Stimulated activated effector memory CD8-positive, alpha-beta T cell treated with anti-CD3 and anti-CD28 coated beads, Interleukin-12 subunit alpha, Interleukin-12 subunit beta, amount 100 ng/mL, for 72 hours (primary cell): ENCODE data around the gene GPR137B.

Experiments used
- ATAC-seq: fragments of 150-1000 bp; cut with Tn5 transposase; 2 replicates; pipeline ENCODE4 v1.10.0; 2021
- DNase-seq, 2 donors: peaks; one replicate each; pipeline ENCODE4 v3.0.0; 2021 to 2022; ENCODE audit warnings: low spot score in 2 of 2
- H3K27ac Mint-ChIP-seq: one replicate; pipeline ENCODE4 v1.8.0; 2022; ENCODE audit warnings: mild to moderate bottlenecking, mixed read lengths
- H3K36me3 Mint-ChIP-seq: one replicate; pipeline ENCODE4 v1.8.0; 2022; ENCODE audit warnings: mild to moderate bottlenecking, mixed read lengths
- H3K4me1 Mint-ChIP-seq: one replicate; pipeline ENCODE4 v1.8.0; 2022; ENCODE audit warnings: mixed read lengths
- H3K4me3 Mint-ChIP-seq: one replicate; pipeline ENCODE4 v1.8.0; 2022; ENCODE audit warnings: mild to moderate bottlenecking, mixed read lengths
- H3K9me3 Mint-ChIP-seq: one replicate; pipeline ENCODE4 v1.8.0; 2022; ENCODE audit warnings: mixed read lengths

The GPR137B gene

GRCh38 chr1:236209713-236210112 is 67.4 kb downstream of the GPR137B start:
- H3K36me3 Mint-ChIP-seq = peaks cover 48% of the 10 kb centered on the region
- H3K4me1 Mint-ChIP-seq = no peaks in the 10 kb centered on the region
- H3K27ac Mint-ChIP-seq = no peak overlapping the region
- no peak for DNase-seq
- no peaks in the 10 kb centered on the region for H3K9me3 Mint-ChIP-seq
- ATAC-seq = no peak
- no peak overlapping the region for H3K4me3 Mint-ChIP-seq

GRCh38 chr1:236211815-236212214 is 69.5 kb downstream of the GPR137B start:
- no peaks in the 10 kb centered on the region for H3K9me3 Mint-ChIP-seq
- H3K4me1 Mint-ChIP-seq = no peaks in the 10 kb centered on the region
- DNase-seq = no peak
- H3K4me3 Mint-ChIP-seq = no peak overlapping the region
- H3K36me3 Mint-ChIP-seq = peaks cover 48% of the 10 kb centered on the region
- no peak for ATAC-seq
- no peak overlapping the region for H3K27ac Mint-ChIP-seq

- Mint-ChIP-seq H3K9me3 (no peaks in the 10 kb centered on the region), H3K4me3 (no peak overlapping the region), H3K4me1 (no peaks in the 10 kb centered on the region), H3K27ac (no peak overlapping the region), H3K36me3 (peaks cover 57% of the 10 kb centered on the region)
- DNase-seq (no peak), ATAC-seq (no peak)
Observed at GRCh38 chr1:236213534-236213933, 71.2 kb downstream of the GPR137B start.

- no peaks in the 10 kb centered on the region for H3K4me1 Mint-ChIP-seq
- no peak overlapping the region for H3K27ac Mint-ChIP-seq
- H3K9me3 Mint-ChIP-seq = no peaks in the 10 kb centered on the region
- no peak for DNase-seq
- peak; percentile 92 for ATAC-seq
- no peak overlapping the region for H3K4me3 Mint-ChIP-seq
- peaks cover 49% of the 10 kb centered on the region for H3K36me3 Mint-ChIP-seq
Observed at GRCh38 chr1:236214761-236215160, 72.4 kb downstream of the GPR137B start.

GRCh38 chr1:236220473-236220872 is 78.1 kb downstream of the GPR137B start:
- Mint-ChIP-seq H3K36me3 (peaks cover 65% of the 10 kb centered on the region), H3K4me3 (no peak overlapping the region), H3K4me1 (no peaks in the 10 kb centered on the region), H3K27ac (no peak overlapping the region), H3K9me3 (no peaks in the 10 kb centered on the region)
- DNase-seq (no peak), ATAC-seq (no peak)

GRCh38 chr1:236222632-236223031 is 80.3 kb downstream of the GPR137B start:
- DNase-seq (no peak), ATAC-seq (no peak)
- Mint-ChIP-seq H3K4me1 (no peaks in the 10 kb centered on the region), H3K36me3 (peaks cover 62% of the 10 kb centered on the region), H3K27ac (no peak overlapping the region), H3K9me3 (no peaks in the 10 kb centered on the region), H3K4me3 (no peak overlapping the region)

GRCh38 chr1:236228411-236228810 is 86.1 kb downstream of the GPR137B start:
- DNase-seq = no peak
- Mint-ChIP-seq H3K4me1 (no peaks in the 10 kb centered on the region), H3K36me3 (peaks cover 33% of the 10 kb centered on the region), H3K4me3 (no peak overlapping the region), H3K9me3 (no peaks in the 10 kb centered on the region), H3K27ac (no peak overlapping the region)
- no peak for ATAC-seq

GRCh38 chr1:236235116-236235515 is 92.8 kb downstream of the GPR137B start:
- DNase-seq = no peak
- peaks cover 45% of the 10 kb centered on the region for H3K36me3 Mint-ChIP-seq
- H3K4me1 Mint-ChIP-seq = no peaks in the 10 kb centered on the region
- ATAC-seq = no peak
- no peak overlapping the region for H3K4me3 Mint-ChIP-seq
- H3K27ac Mint-ChIP-seq = no peak overlapping the region
- H3K9me3 Mint-ChIP-seq = no peaks in the 10 kb centered on the region

GRCh38 chr1:236239092-236239585 is 96.8 kb downstream of the GPR137B start:
- Mint-ChIP-seq H3K27ac (no peak overlapping the region), H3K9me3 (no peaks in the 10 kb centered on the region), H3K36me3 (peaks cover 55% of the 10 kb centered on the region), H3K4me1 (no peaks in the 10 kb centered on the region), H3K4me3 (no peak overlapping the region)
- ATAC-seq (no peak), DNase-seq (no peak)

GRCh38 chr1:236240675-236241074 is 98.3 kb downstream of the GPR137B start:
- ATAC-seq (no peak), DNase-seq (no peak)
- Mint-ChIP-seq H3K4me3 (no peak overlapping the region), H3K4me1 (no peaks in the 10 kb centered on the region), H3K36me3 (peaks cover 45% of the 10 kb centered on the region), H3K9me3 (no peaks in the 10 kb centered on the region), H3K27ac (no peak overlapping the region)

- no peaks in the 10 kb centered on the region for H3K9me3 Mint-ChIP-seq
- ATAC-seq = no peak
- H3K27ac Mint-ChIP-seq = no peak overlapping the region
- no peak for DNase-seq
- H3K4me3 Mint-ChIP-seq = no peak overlapping the region
- H3K36me3 Mint-ChIP-seq = peaks cover 32% of the 10 kb centered on the region
- H3K4me1 Mint-ChIP-seq = no peaks in the 10 kb centered on the region
Observed at GRCh38 chr1:236242568-236242967, 100.2 kb downstream of the GPR137B start.

GRCh38 chr1:236247286-236247685 is 104.9 kb downstream of the GPR137B start:
- Mint-ChIP-seq H3K27ac (no peak overlapping the region), H3K9me3 (no peaks in the 10 kb centered on the region), H3K4me3 (no peak overlapping the region)

GRCh38 chr1:236251587-236251986 is 109.2 kb downstream of the GPR137B start:
- H3K9me3 Mint-ChIP-seq = no peaks in the 10 kb centered on the region
- H3K4me3 Mint-ChIP-seq = no peak overlapping the region
- ATAC-seq = no peak
- H3K27ac Mint-ChIP-seq = no peak overlapping the region
- no peak for DNase-seq
- H3K4me1 Mint-ChIP-seq = peaks cover 7% of the 10 kb centered on the region
- peaks cover 12% of the 10 kb centered on the region for H3K36me3 Mint-ChIP-seq

More at GRCh38 chr1:236247286-236247685, 104.9 kb downstream of the GPR137B start:
- H3K36me3 Mint-ChIP-seq = peaks cover 21% of the 10 kb centered on the region
- no peak for ATAC-seq
- no peaks in the 10 kb centered on the region for H3K4me1 Mint-ChIP-seq
- no peak for DNase-seq

- Mint-ChIP-seq H3K9me3 (peaks cover 8% of the 10 kb centered on the region), H3K4me1 (peaks cover 7% of the 10 kb centered on the region), H3K4me3 (no peak overlapping the region), H3K36me3 (peaks cover 11% of the 10 kb centered on the region), H3K27ac (no peak overlapping the region)
- no peak for ATAC-seq
- no peak for DNase-seq
Observed at GRCh38 chr1:236253119-236253518, 110.8 kb downstream of the GPR137B start.

- H3K4me3 Mint-ChIP-seq = no peak overlapping the region
- no peak overlapping the region for H3K27ac Mint-ChIP-seq
- ATAC-seq = no peak
- peaks cover 10% of the 10 kb centered on the region for H3K4me1 Mint-ChIP-seq
- H3K36me3 Mint-ChIP-seq = peaks cover 13% of the 10 kb centered on the region
- H3K9me3 Mint-ChIP-seq = peaks cover 11% of the 10 kb centered on the region
- no peak for DNase-seq
Observed at GRCh38 chr1:236253918-236254637, 111.7 kb downstream of the GPR137B start.

- Mint-ChIP-seq H3K27ac (no peak overlapping the region), H3K36me3 (peaks cover 31% of the 10 kb centered on the region), H3K4me3 (no peak overlapping the region), H3K4me1 (peaks cover 26% of the 10 kb centered on the region), H3K9me3 (peaks cover 22% of the 10 kb centered on the region)
- DNase-seq (no peak), ATAC-seq (no peak)
Observed at GRCh38 chr1:236257216-236257615, 114.9 kb downstream of the GPR137B start.
